ENCODE data around the gene SLC12A7.

Gene SLC12A7

DNA sequence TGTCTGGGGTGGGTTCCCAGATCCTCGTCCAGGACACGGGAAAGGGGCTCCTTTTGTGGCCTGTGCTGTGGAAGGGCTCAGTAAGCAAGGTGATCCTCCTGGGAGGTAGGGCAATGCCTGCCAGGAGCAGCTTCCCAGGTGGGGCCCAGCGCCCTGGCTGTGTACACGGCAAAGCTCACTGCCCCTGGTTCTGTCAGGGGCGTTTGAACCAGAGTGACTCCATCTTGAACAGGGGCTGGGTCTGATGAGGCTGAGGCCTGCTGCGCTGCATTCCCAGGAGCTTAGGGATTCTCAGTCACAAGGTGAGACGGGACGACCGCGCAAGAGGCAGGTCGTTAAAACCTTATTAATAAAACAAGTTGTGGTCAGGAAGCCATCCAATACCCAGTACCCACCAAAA is 19.9 kb upstream of the SLC12A7 start:
- no peak overlapping the region for H3K4me2 ChIP-seq (ENCODE audit: low read depth, low read length, poor library complexity, severe bottlenecking)

DNA sequence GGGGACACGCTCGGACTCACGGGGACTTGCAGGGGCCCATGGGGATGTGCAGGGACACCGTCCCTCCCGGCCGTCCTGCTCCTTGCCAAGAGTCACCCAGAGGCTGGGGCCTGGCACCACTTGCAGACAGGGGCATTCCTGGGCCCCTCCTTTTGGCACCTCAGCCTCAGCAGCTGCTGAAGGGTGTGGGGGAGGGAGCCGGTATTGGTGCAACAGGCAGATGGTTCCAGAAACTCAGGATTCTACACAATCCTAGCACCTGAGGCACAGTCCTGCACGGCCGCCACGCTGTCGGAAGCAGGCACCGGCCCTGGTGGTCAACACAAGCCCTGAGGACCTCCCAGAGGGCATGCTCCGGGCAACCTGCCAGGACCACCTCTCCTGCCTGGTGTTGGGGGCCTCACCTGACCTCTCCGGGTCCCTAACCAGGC is 19.3 kb upstream of the SLC12A7 start:
- Histone ChIP-seq H2AFZ (ENCODE audit: low read length) (no peak overlapping the region), H3K9me2 (replicated peaks; ENCODE audit: low read depth, low read length) (no peaks in the 10 kb centered on the region), H3K36me3 (ENCODE audit: insufficient read depth, low read length) (no peaks in the 10 kb centered on the region), H3K4me3 (ENCODE audit: low read length, poor library complexity, severe bottlenecking) (no peak overlapping the region), H3K4me1 (ENCODE audit: insufficient read depth, low read length, poor library complexity, severe bottlenecking) (peaks cover 5% of the 10 kb centered on the region), H3K27me3 (ENCODE audit: insufficient read depth, low read length, poor library complexity, severe bottlenecking) (no peaks in the 10 kb centered on the region), H3F3A (ENCODE audit: low read depth) (no peaks in the 10 kb centered on the region), H4K20me1 (ENCODE audit: insufficient read depth, low read length, poor library complexity, severe bottlenecking) (no peaks in the 10 kb centered on the region), H3K9ac (ENCODE audit: low read depth, low read length, poor library complexity, severe bottlenecking) (no peak overlapping the region), H3K9me3 (ENCODE audit: insufficient read depth, low read depth, low read length) (no peaks in the 10 kb centered on the region), H3K79me2 (ENCODE audit: insufficient read depth, low read length) (no peaks in the 10 kb centered on the region), H3K4me2 (ENCODE audit: low read depth, low read length, poor library complexity, severe bottlenecking) (no peak overlapping the region)
- no peak for TF ChIP-seq EZH2phosphoT487 (IDR thresholded peaks at IDR 0.05; ENCODE audit: borderline replicate concordance)
- TF ChIP-seq, protein P1, sequence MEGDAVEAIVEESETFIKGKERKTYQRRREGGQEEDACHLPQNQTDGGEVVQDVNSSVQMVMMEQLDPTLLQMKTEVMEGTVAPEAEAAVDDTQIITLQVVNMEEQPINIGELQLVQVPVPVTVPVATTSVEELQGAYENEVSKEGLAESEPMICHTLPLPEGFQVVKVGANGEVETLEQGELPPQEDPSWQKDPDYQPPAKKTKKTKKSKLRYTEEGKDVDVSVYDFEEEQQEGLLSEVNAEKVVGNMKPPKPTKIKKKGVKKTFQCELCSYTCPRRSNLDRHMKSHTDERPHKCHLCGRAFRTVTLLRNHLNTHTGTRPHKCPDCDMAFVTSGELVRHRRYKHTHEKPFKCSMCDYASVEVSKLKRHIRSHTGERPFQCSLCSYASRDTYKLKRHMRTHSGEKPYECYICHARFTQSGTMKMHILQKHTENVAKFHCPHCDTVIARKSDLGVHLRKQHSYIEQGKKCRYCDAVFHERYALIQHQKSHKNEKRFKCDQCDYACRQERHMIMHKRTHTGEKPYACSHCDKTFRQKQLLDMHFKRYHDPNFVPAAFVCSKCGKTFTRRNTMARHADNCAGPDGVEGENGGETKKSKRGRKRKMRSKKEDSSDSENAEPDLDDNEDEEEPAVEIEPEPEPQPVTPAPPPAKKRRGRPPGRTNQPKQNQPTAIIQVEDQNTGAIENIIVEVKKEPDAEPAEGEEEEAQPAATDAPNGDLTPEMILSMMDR (conservative IDR thresholded peaks at IDR 0.05; ENCODE audit: low read length): no peak

More for the DNA sequence above, 19.9 kb upstream of the SLC12A7 start:
- H3K9ac ChIP-seq (ENCODE audit: low read depth, low read length, poor library complexity, severe bottlenecking): no peak overlapping the region
- peaks cover 5% of the 10 kb centered on the region for H3K4me1 ChIP-seq (ENCODE audit: insufficient read depth, low read length, poor library complexity, severe bottlenecking)
- no peaks in the 10 kb centered on the region for H3K36me3 ChIP-seq (ENCODE audit: insufficient read depth, low read length)
- H3K9me2 ChIP-seq (replicated peaks; ENCODE audit: low read depth, low read length): no peaks in the 10 kb centered on the region
- H3F3A ChIP-seq (ENCODE audit: low read depth): no peaks in the 10 kb centered on the region
- H3K9me3 ChIP-seq (ENCODE audit: insufficient read depth, low read depth, low read length): no peaks in the 10 kb centered on the region
- no peaks in the 10 kb centered on the region for H4K20me1 ChIP-seq (ENCODE audit: insufficient read depth, low read length, poor library complexity, severe bottlenecking)
- no peak overlapping the region for H3K4me3 ChIP-seq (ENCODE audit: low read length, poor library complexity, severe bottlenecking)
- H2AFZ ChIP-seq (ENCODE audit: low read length): no peak overlapping the region
- TF ChIP-seq, protein P1 (conservative IDR thresholded peaks at IDR 0.05; ENCODE audit: low read length): no peak
- no peak for TF ChIP-seq EZH2phosphoT487 (IDR thresholded peaks at IDR 0.05; ENCODE audit: borderline replicate concordance)
- H3K27me3 ChIP-seq (ENCODE audit: insufficient read depth, low read length, poor library complexity, severe bottlenecking): no peaks in the 10 kb centered on the region
- no peaks in the 10 kb centered on the region for H3K79me2 ChIP-seq (ENCODE audit: insufficient read depth, low read length)

DNA sequence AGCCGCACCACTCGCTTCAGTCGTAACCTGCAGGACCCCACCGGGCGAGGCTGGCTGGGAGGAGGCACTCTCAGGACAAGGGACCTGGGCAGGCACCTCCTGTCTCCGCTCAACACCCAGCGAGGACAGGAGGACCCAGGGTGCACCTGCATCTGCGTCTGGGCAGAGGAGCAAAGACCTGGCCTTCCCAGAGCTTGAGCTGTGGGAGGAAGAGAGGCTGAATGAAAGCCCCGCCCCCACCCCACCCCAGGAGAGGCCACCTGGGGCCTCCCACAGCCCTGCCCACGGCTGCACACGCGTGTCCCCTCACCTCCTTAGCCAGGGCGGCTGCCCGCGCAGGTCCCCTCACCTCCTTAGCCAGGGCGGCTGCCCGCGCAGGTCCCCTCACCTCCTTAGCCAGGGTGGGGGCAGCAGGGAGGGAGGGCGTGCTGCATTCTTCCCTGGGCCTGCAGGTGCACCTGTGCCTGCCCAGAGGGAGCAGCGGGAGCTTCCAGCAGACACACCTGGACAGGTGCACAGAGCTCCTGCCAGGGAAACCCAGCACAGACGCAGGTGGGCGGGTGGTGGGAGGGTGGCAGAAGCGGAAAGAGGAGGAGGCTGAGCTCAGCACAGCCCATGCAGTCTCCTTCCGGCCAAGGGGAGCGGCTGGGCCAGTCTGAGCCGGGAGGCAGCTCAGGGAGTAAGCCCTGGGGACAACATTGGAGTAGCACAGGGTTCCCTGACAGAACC is 18.5 kb upstream of the SLC12A7 start:
- H3K4me3 ChIP-seq (ENCODE audit: low read length, poor library complexity, severe bottlenecking): no peak overlapping the region
- no peak overlapping the region for H2AFZ ChIP-seq (ENCODE audit: low read length)
- no peaks in the 10 kb centered on the region for H3K36me3 ChIP-seq (ENCODE audit: insufficient read depth, low read length)
- no peaks in the 10 kb centered on the region for H3K27me3 ChIP-seq (ENCODE audit: insufficient read depth, low read length, poor library complexity, severe bottlenecking)
- H3K4me1 ChIP-seq (ENCODE audit: insufficient read depth, low read length, poor library complexity, severe bottlenecking): peaks cover 5% of the 10 kb centered on the region
- no peak for TF ChIP-seq EZH2phosphoT487 (IDR thresholded peaks at IDR 0.05; ENCODE audit: borderline replicate concordance)
- TF ChIP-seq, protein P1 (conservative IDR thresholded peaks at IDR 0.05; ENCODE audit: low read length): no peak
- H3K9me2 ChIP-seq (replicated peaks; ENCODE audit: low read depth, low read length): no peaks in the 10 kb centered on the region
- H3K4me2 ChIP-seq (ENCODE audit: low read depth, low read length, poor library complexity, severe bottlenecking): no peak overlapping the region
- no peaks in the 10 kb centered on the region for H3K9me3 ChIP-seq (ENCODE audit: insufficient read depth, low read depth, low read length)
- no peaks in the 10 kb centered on the region for H3K79me2 ChIP-seq (ENCODE audit: insufficient read depth, low read length)
- no peak overlapping the region for H3K9ac ChIP-seq (ENCODE audit: low read depth, low read length, poor library complexity, severe bottlenecking)
- no peaks in the 10 kb centered on the region for H4K20me1 ChIP-seq (ENCODE audit: insufficient read depth, low read length, poor library complexity, severe bottlenecking)
- H3F3A ChIP-seq (ENCODE audit: low read depth): no peaks in the 10 kb centered on the region

Data from Loucy (cell line).